ENCODE results near the gene NUP43. TPM values are rescaled to one million over a fixed set of nuclear protein-coding genes. Genes with fewer than 3 reads are reported as not detected.

NUP43 gene
- polyA plus RNA-seq, 1 donor from 2014 or later: 26.9 TPM

- H3K9ac ChIP-seq (ENCODE audit: low read length): no peak overlapping the region
Observed at GRCh38 chr6:149711711-149712110, 34.6 kb downstream of the NUP43 start.

GRCh38 chr6:149701714-149702113, 44.6 kb downstream of the NUP43 start:
- Histone ChIP-seq H3K4me3 (ENCODE audit: low read length) (no peak overlapping the region), H3K9me3 (ENCODE audit: low read length) (no peaks in the 10 kb centered on the region), H3K36me3 (ENCODE audit: insufficient read depth, low read length) (no peaks in the 10 kb centered on the region), H3K79me2 (replicated peaks; ENCODE audit: insufficient read depth, low read length) (peaks cover 87% of the 10 kb centered on the region), H3K9me2 (ENCODE audit: insufficient read depth, low read length) (no peaks in the 10 kb centered on the region), H3K27me3 (ENCODE audit: insufficient read depth, low read depth, low read length) (no peaks in the 10 kb centered on the region), H3K9ac (ENCODE audit: low read length) (no peak overlapping the region), H3F3A (ENCODE audit: insufficient read depth, low read length, poor library complexity, severe bottlenecking) (no peaks in the 10 kb centered on the region), H4K20me1 (ENCODE audit: insufficient read depth) (no peaks in the 10 kb centered on the region), H3K4me2 (ENCODE audit: low read length) (no peak overlapping the region), H2AFZ (ENCODE audit: low read depth, low read length) (no peak overlapping the region), H3K27ac (ENCODE audit: low read length) (no peak overlapping the region)
- TF ChIP-seq SMC3 (conservative IDR thresholded peaks at IDR 0.05; ENCODE audit: poor library complexity) (no peak), MXI1 (conservative IDR thresholded peaks at IDR 0.05; ENCODE audit: poor library complexity, severe bottlenecking) (no peak), REST (IDR thresholded peaks at IDR 0.05; ENCODE audit: borderline replicate concordance) (no peak), TAF1 (IDR thresholded peaks at IDR 0.05; ENCODE audit: low read depth) (no peak), EZH2 (IDR thresholded peaks at IDR 0.05; ENCODE audit: borderline replicate concordance, insufficient read depth, low read length, poor library complexity, severe bottlenecking) (no peak), CTCF (IDR thresholded peaks at IDR 0.05; ENCODE audit: poor library complexity, severe bottlenecking) (no peak)

More at GRCh38 chr6:149711711-149712110, 34.6 kb downstream of the NUP43 start:
- Histone ChIP-seq H3F3A (ENCODE audit: insufficient read depth, low read length, poor library complexity, severe bottlenecking) (no peaks in the 10 kb centered on the region), H3K27ac (ENCODE audit: low read length) (no peak overlapping the region), H3K36me3 (ENCODE audit: insufficient read depth, low read length) (no peaks in the 10 kb centered on the region), H3K9me3 (ENCODE audit: low read length) (no peaks in the 10 kb centered on the region), H3K4me3 (ENCODE audit: low read length) (no peak overlapping the region), H4K20me1 (ENCODE audit: insufficient read depth) (no peaks in the 10 kb centered on the region), H3K4me2 (ENCODE audit: low read length) (no peak overlapping the region), H3K27me3 (ENCODE audit: insufficient read depth, low read depth, low read length) (no peaks in the 10 kb centered on the region), H3K9me2 (ENCODE audit: insufficient read depth, low read length) (no peaks in the 10 kb centered on the region), H2AFZ (ENCODE audit: low read depth, low read length) (no peak overlapping the region), H3K79me2 (replicated peaks; ENCODE audit: insufficient read depth, low read length) (peaks cover 85% of the 10 kb centered on the region)
- TF ChIP-seq RAD21 (conservative IDR thresholded peaks at IDR 0.05) (no peak), CTCF (IDR thresholded peaks at IDR 0.05; ENCODE audit: poor library complexity, severe bottlenecking) (no peak), SMC3 (conservative IDR thresholded peaks at IDR 0.05; ENCODE audit: poor library complexity) (no peak), EP300 (conservative IDR thresholded peaks at IDR 0.05; ENCODE audit: poor library complexity, severe bottlenecking) (no peak), TAF1 (IDR thresholded peaks at IDR 0.05; ENCODE audit: low read depth) (no peak), EZH2 (IDR thresholded peaks at IDR 0.05; ENCODE audit: borderline replicate concordance, insufficient read depth, low read length, poor library complexity, severe bottlenecking) (no peak), POLR2AphosphoS5 (IDR thresholded peaks at IDR 0.05) (no peak), REST (IDR thresholded peaks at IDR 0.05; ENCODE audit: borderline replicate concordance) (no peak), MXI1 (conservative IDR thresholded peaks at IDR 0.05; ENCODE audit: poor library complexity, severe bottlenecking) (no peak)
